Neutrophil (primary cell): ENCODE data around the gene BTNL2.

Experiments
- H3K27ac ChIP-seq: fragments of 200-600 bp; sonication (generic); 2 replicates; pipeline ENCODE4 v1.5.1; 2016; ENCODE audit warnings: mild to moderate bottlenecking, moderate library complexity
- H3K27me3 ChIP-seq: fragments of 200-600 bp; sonication (generic); 2 replicates; pipeline ENCODE4 v1.6.0; 2016; ENCODE audit warnings: mild to moderate bottlenecking
- H3K36me3 ChIP-seq: fragments of 200-600 bp; sonication (generic); 2 replicates; pipeline ENCODE4 v1.5.1; 2017
- H3K4me1 ChIP-seq, 2 experiments: fragments of 200-600 bp in 1 of 2; sonication (generic) in 1 of 2; 1 replicate in 1 of 2; 2 replicates in 1 of 2; pipeline versions ENCODE4 v1.5.1 to v1.6.1; 2013 to 2016; ENCODE audit warnings: low read depth in 1 of 2, low read length in 1 of 2, mild to moderate bottlenecking in 1 of 2, moderate library complexity in 1 of 2; ENCODE audit not compliant: control insufficient read depth in 1 of 2, insufficient read depth in 1 of 2
- H3K4me3 ChIP-seq, 2 experiments: fragments of 200-600 bp in 1 of 2; sonication (generic) in 1 of 2; 1 replicate in 1 of 2; 2 replicates in 1 of 2; pipeline ENCODE4 v1.5.1; 2013 to 2016; ENCODE audit warnings: low read depth in 1 of 2, low read length in 1 of 2, mild to moderate bottlenecking in 1 of 2, moderate library complexity in 1 of 2
- H3K9me3 ChIP-seq: fragments of 200-600 bp; sonication (generic); 2 replicates; pipeline ENCODE4 v1.5.1; 2016
- CTCF ChIP-seq: fragments of 200-600 bp; sonication (generic); IDR thresholded peaks from 2 replicates; pipeline ENCODE4 v1.5.1; 2016; ENCODE audit warnings: antibody characterized with exemption

The BTNL2 gene

GRCh38 chr6:32442977-32443552 is 36.1 kb upstream of the BTNL2 start:
- H3K4me3 ChIP-seq = no peak overlapping the region
- no peak overlapping the region for H3K27ac ChIP-seq
- H3K36me3 ChIP-seq = no peaks in the 10 kb centered on the region
- H3K27me3 ChIP-seq = peaks cover 15% of the 10 kb centered on the region
- H3K4me1 ChIP-seq = peaks cover 0 to 6% of the 10 kb centered on the region in 2 experiments
- TF ChIP-seq CTCF = no peak
- H3K9me3 ChIP-seq = no peaks in the 10 kb centered on the region

- Histone ChIP-seq H3K4me3 (no peak overlapping the region), H3K4me1 (peaks cover 0 to 6% of the 10 kb centered on the region in 2 experiments), H3K27ac (no peak overlapping the region), H3K36me3 (no peaks in the 10 kb centered on the region), H3K27me3 (peaks cover 15% of the 10 kb centered on the region), H3K9me3 (no peaks in the 10 kb centered on the region)
- no peak for TF ChIP-seq CTCF
Observed at GRCh38 chr6:32442243-32442667, 35.3 kb upstream of the BTNL2 start.

GRCh38 chr6:32439602-32440214 is 32.7 kb upstream of the BTNL2 start, which contains the start of gene HLA-DRA:
HLA-DRA (plus strand) TSS chr6:32439887; CDS start chr6:32439951, 64 bp downstream.
- TF ChIP-seq CTCF = no peak
- peak within 1 kb of the TSS in 1 of 2 experiments; percentile 13 for H3K4me3 ChIP-seq
- H3K36me3 ChIP-seq = no peaks in the 10 kb centered on the region
- peaks cover 18% of the 10 kb centered on the region for H3K27me3 ChIP-seq
- peaks cover 0 to 6% of the 10 kb centered on the region in 2 experiments for H3K4me1 ChIP-seq
- H3K9me3 ChIP-seq = no peaks in the 10 kb centered on the region
- no peak within 1 kb of the TSS for H3K27ac ChIP-seq

- no peak for TF ChIP-seq CTCF
- no peaks in the 10 kb centered on the region for H3K36me3 ChIP-seq
- H3K27ac ChIP-seq = no peak overlapping the region
- H3K4me3 ChIP-seq = no peak overlapping the region
- no peaks in the 10 kb centered on the region for H3K9me3 ChIP-seq
- H3K4me1 ChIP-seq = peaks cover 0 to 6% of the 10 kb centered on the region in 2 experiments
- peaks cover 18% of the 10 kb centered on the region for H3K27me3 ChIP-seq
Observed at GRCh38 chr6:32439139-32439538, 32.2 kb upstream of the BTNL2 start.

- Histone ChIP-seq H3K9me3 (no peaks in the 10 kb centered on the region), H3K27ac (peak overlapping the region; percentile 62), H3K27me3 (peaks cover 27% of the 10 kb centered on the region), H3K4me3 (no peak overlapping the region), H3K36me3 (no peaks in the 10 kb centered on the region), H3K4me1 (peaks cover 0 to 6% of the 10 kb centered on the region in 2 experiments)
- TF ChIP-seq CTCF = no peak
Observed at GRCh38 chr6:32436995-32437836, 30.2 kb upstream of the BTNL2 start.
